HepG2 (cell line): ENCODE results near the gene SRGAP3. TPM values are rescaled to one million over a fixed set of nuclear protein-coding genes. Genes with fewer than 3 reads are reported as not detected.

ENCODE experiments used
- ATAC-seq: fragments of 200-7000 bp; cut with Tn5 transposase; 3 replicates; pipeline ENCODE4 v1.9.1; 2020; ENCODE audit warnings: mild to moderate bottlenecking, moderate library complexity
- BruUV-seq: library from RNA; stranded (reverse); fragments of 400-500 nt; replicated peaks from 2 replicates; lab custom pipeline; 2021; lab: Mats Ljungman, UMichigan
- CTCF ChIA-PET: fragments of 300-600 bp; formaldehyde crosslinking; extraction: SDS; loops from one replicate; lab custom pipeline; 2021; ENCODE audit warnings: low total read pairs, inconsistent platforms, low intra/inter-chr PET ratio; lab: Yijun Ruan, JAX
- POLR2A ChIA-PET: fragments of 350-600 bp; sonication (Branson Sonifier 250); formaldehyde crosslinking; loops from one replicate; lab custom pipeline; 2020; ENCODE audit warnings: antibody characterized with exemption, inconsistent platforms; lab: Yijun Ruan, JAX
- DNase-seq: peaks from one replicate; pipeline ENCODE4 v3.0.0-alpha.2; 2015; ENCODE audit warnings: low spot score
- FAIRE-seq: peaks from 3 replicates; lab custom pipeline; 2011; peaks lifted over from hg19 to GRCh38; lab: Jason Lieb, UNC
- H2AFZ ChIP-seq: one replicate; pipeline ENCODE4 v1.6.1; 2011; ENCODE audit warnings: low read length, inconsistent platforms
- H3K27ac ChIP-seq: fragments of 300-600 bp; 3 replicates; pipeline ENCODE4 v1.8.0; 2011; ENCODE audit warnings: mixed run types, mild to moderate bottlenecking, mixed read lengths, low read length, inconsistent platforms; ENCODE audit not compliant: insufficient read depth; ENCODE audit errors: extremely low read length
- H3K27me3 ChIP-seq, 2 experiments: fragments of 200-600 bp in 1 of 2; 2 replicates in 1 of 2; 3 replicates in 1 of 2; pipeline versions ENCODE4 v1.6.0 to v1.8.0; 2011; ENCODE audit warnings: low read length in 2 of 2, mild to moderate bottlenecking in 2 of 2, moderate library complexity in 2 of 2, inconsistent platforms in 1 of 2; ENCODE audit not compliant: insufficient read depth in 2 of 2, control insufficient read depth in 1 of 2
- H3K36me3 ChIP-seq, 2 experiments: fragments of 200-600 bp in 1 of 2; replicated peaks in 1 of 2; 2 replicates in 1 of 2; 3 replicates in 1 of 2; pipeline versions ENCODE4 v1.5.1 to v1.8.0; 2011; ENCODE audit warnings: low read length in 2 of 2, inconsistent platforms in 1 of 2; ENCODE audit not compliant: insufficient read depth in 2 of 2, control insufficient read depth in 1 of 2
- H3K4me1 ChIP-seq: 2 replicates; pipeline ENCODE4 v1.5.1; 2012; ENCODE audit warnings: low read length, inconsistent platforms; ENCODE audit not compliant: insufficient read depth
- H3K4me2 ChIP-seq: 2 replicates; pipeline ENCODE4 v1.6.0; 2011; ENCODE audit warnings: low read depth, low read length, inconsistent platforms
- H3K4me3 ChIP-seq, 3 experiments: fragments of 200-600 bp in 1 of 3; sonication (generic), shearing (Covaris generic) in 1 of 3; replicated peaks in 1 of 3; 2 replicates each; pipeline ENCODE4 v1.5.1; 2011 to 2016; ENCODE audit warnings: low read length in 3 of 3, inconsistent platforms in 2 of 3, low read depth in 2 of 3, mild to moderate bottlenecking in 2 of 3, control low read depth in 1 of 3, mixed read lengths in 1 of 3; ENCODE audit not compliant: insufficient read depth in 1 of 3
- H3K79me2 ChIP-seq: one replicate; pipeline ENCODE4 v1.6.1; 2011; ENCODE audit warnings: low read length, inconsistent platforms; ENCODE audit not compliant: insufficient read depth
- H3K9ac ChIP-seq: 2 replicates; pipeline ENCODE4 v1.6.0; 2011; ENCODE audit warnings: mild to moderate bottlenecking, low read depth, low read length, inconsistent platforms; ENCODE audit not compliant: insufficient read depth
- H3K9me3 ChIP-seq: 2 replicates; pipeline ENCODE4 v1.5.1; 2012; ENCODE audit warnings: mild to moderate bottlenecking, low read length
- H4K20me1 ChIP-seq: 2 replicates; pipeline ENCODE4 v1.6.0; 2011; ENCODE audit warnings: inconsistent platforms, mild to moderate bottlenecking, low read length, moderate library complexity; ENCODE audit not compliant: insufficient read depth
- GMEB1 ChIP-seq: sonication (generic); formaldehyde crosslinking; IDR thresholded peaks from 2 replicates; pipeline ENCODE4 v1.5.1; 2020; ENCODE audit warnings: missing genetic modification reagents, mild to moderate bottlenecking, borderline replicate concordance
- HMGXB4 ChIP-seq, 2 experiments: sonication (generic) in 1 of 2; formaldehyde crosslinking in 1 of 2; IDR thresholded peaks; 2 replicates each; pipeline versions ENCODE4 v1.4.0 to v1.6.1; 2018 to 2020; ENCODE audit warnings: missing genetic modification reagents in 2 of 2, borderline replicate concordance in 1 of 2, low read depth in 1 of 2, mild to moderate bottlenecking in 1 of 2, missing biosample characterization in 1 of 2
- LRRFIP1 ChIP-seq: sonication (generic); formaldehyde crosslinking; conservative IDR thresholded peaks from 2 replicates; pipeline ENCODE4 v1.4.0; 2020; ENCODE audit warnings: missing genetic modification reagents
- MZF1 ChIP-seq: sonication (generic); formaldehyde crosslinking; IDR thresholded peaks from 2 replicates; pipeline ENCODE4 v1.8.1; 2023; ENCODE audit warnings: mild to moderate bottlenecking, missing genetic modification reagents, borderline replicate concordance
- SAP130 ChIP-seq: IDR thresholded peaks from 2 replicates; pipeline ENCODE4 v1.6.1; 2016; ENCODE audit warnings: low read depth
- STAG1 ChIP-seq: sonication (generic); formaldehyde crosslinking; IDR thresholded peaks from 2 replicates; pipeline ENCODE4 v1.4.0; 2020; ENCODE audit warnings: missing genetic modification reagents
- TAF1 ChIP-seq: sonication (generic); formaldehyde crosslinking; IDR thresholded peaks from 2 replicates; pipeline ENCODE4 v1.4.0; 2020; ENCODE audit warnings: missing genetic modification reagents
- TFDP2 ChIP-seq: sonication (generic); formaldehyde crosslinking; IDR thresholded peaks from 2 replicates; pipeline ENCODE4 v1.4.0; 2020; ENCODE audit warnings: missing genetic modification reagents
- ZFYVE20 ChIP-seq: sonication (generic); formaldehyde crosslinking; IDR thresholded peaks from 2 replicates; pipeline ENCODE4 v1.8.0; 2023; ENCODE audit warnings: low read depth, mild to moderate bottlenecking, moderate library complexity, missing genetic modification reagents, borderline replicate concordance
- ZNF557 ChIP-seq: sonication (generic); formaldehyde crosslinking; IDR thresholded peaks from 2 replicates; pipeline ENCODE4 v1.4.0; 2020; ENCODE audit warnings: missing genetic modification reagents
- ZNF83 ChIP-seq: sonication (generic); formaldehyde crosslinking; IDR thresholded peaks from 2 replicates; pipeline ENCODE4 v1.4.0; 2020; ENCODE audit warnings: missing genetic modification reagents, mild to moderate bottlenecking, borderline replicate concordance
- ZSCAN21 ChIP-seq: sonication (generic); formaldehyde crosslinking; IDR thresholded peaks from 2 replicates; pipeline ENCODE4 v1.8.0; 2022; ENCODE audit warnings: mild to moderate bottlenecking, missing genetic modification reagents, moderate library complexity, borderline replicate concordance
- WGBS: methylation state at CpG from one replicate; pipeline ENCODE4 v1.1.6; 2017; ENCODE audit warnings: low lambda C conversion rate; 5-methylcytosine and 5-hydroxymethylcytosine counted together
- in situ Hi-C: cut with HindIII; loops from 2 replicates; pipeline ENCODE4 v1.10.0; 2017; ENCODE audit warnings: low pct_unique_long_range_greater_than_20kb; ENCODE audit not compliant: extremely low pct_ligation_motif_present
- intact Hi-C: fragments of 100-400 bp; cut with micrococcal nuclease; formaldehyde crosslinking; loops from one replicate; pipeline ENCODE4 v1.10.0; 2022; ENCODE audit not compliant: unreplicated experiment
- polyA plus RNA-seq, 8 experiments: library from polyadenylated mRNA; depleted of rRNA in 3 of 8; stranded (reverse) in 7 of 8; unstranded in 1 of 8; fragments of >200 nt; fragmentation: Illumina TruSeq in 4 of 8; extraction: Trizol in 4 of 8; gene quantifications; 2 replicates each; pipeline versions ENCODE4 v1.2.1 to v1.2.3, GENCODE V29; 2011 to 2016; ENCODE audit warnings: low read depth in 4 of 8, missing spikeins in 1 of 8, mixed read lengths in 1 of 8; ENCODE audit not compliant: insufficient read depth in 1 of 8
- total RNA-seq, 5 experiments: library from RNA; depleted of rRNA; stranded (reverse); fragments of >200 nt; fragmentation: Illumina TruSeq; extraction: Trizol; gene quantifications; 2 replicates each; pipeline ENCODE4 v1.2.3, GENCODE V29; 2016; ENCODE audit warnings: low read depth in 1 of 5

The SRGAP3 gene
- total and polyA plus RNA-seq, 2 of the 13 experiments (the other 11 are each of a cell fraction or from before 2014, with no cell fraction given) = 1.2 to 1.4 TPM

GRCh38 chr3:8987645-8988383 is 261.6 kb downstream of the SRGAP3 start:
- FAIRE-seq = no peak
- DNase-seq = peak; percentile 36
- Histone ChIP-seq H3K4me3 (no peak overlapping the region), H2AFZ (no peak overlapping the region), H3K4me2 (peak overlapping the region; percentile 18; the same call in 1 of the 2 replicates), H3K9me3 (no peaks in the 10 kb centered on the region), H3K27ac (no peak overlapping the region), H3K36me3 (no peaks in the 10 kb centered on the region), H3K79me2 (no peaks in the 10 kb centered on the region), H3K4me1 (peaks cover 18% of the 10 kb centered on the region), H3K9ac (no peak overlapping the region), H3K27me3 (peaks cover 0 to 5% of the 10 kb centered on the region in 2 experiments; a peak in 2 of 5 replicates), H4K20me1 (no peaks in the 10 kb centered on the region)
- 51% methylated on average over 11 of the region's 15 CpGs for WGBS
- CTCF ChIA-PET = interaction anchor here (1.5 to 1.7 kb wide), 2 partner anchors 80 to 314 kb away, joined by 6 to 10 read pairs; no protein-coding TSS in a partner anchor
- peak; percentile 84 for ATAC-seq
- POLR2A ChIA-PET = no interaction called here
- no TSS peak for BruUV-seq
- intact Hi-C loops = loop anchor here (5.0 kb wide), 1 partner anchor 314 kb away; no protein-coding TSS in a partner anchor
- in situ Hi-C loops = no loop called here
- TF ChIP-seq STAG1 (CRISPR knock-in tag) = peak; percentile 62
- no peak for TF ChIP-seq MZF1 (CRISPR knock-in tag)
- TF ChIP-seq ZNF557 (CRISPR knock-in tag) = no peak
- TF ChIP-seq HMGXB4 (CRISPR knock-in tag; IDR thresholded peaks at IDR 0.05; ENCODE audit: borderline replicate concordance in 1 of 2, low read depth in 1 of 2) = 0 out of 4 replicates have a peak, but pooled peaks have one; percentile 26 to 36
- no peak for TF ChIP-seq GMEB1 (CRISPR knock-in tag)
- TF ChIP-seq SAP130 (CRISPR knock-in tag) = 0 out of 2 replicates have a peak, but pooled peaks have one; percentile 16
- TF ChIP-seq ZFYVE20 (CRISPR knock-in tag) = no peak
- TF ChIP-seq LRRFIP1 (CRISPR knock-in tag) = no peak
- TF ChIP-seq TAF1 = no peak
- TF ChIP-seq TFDP2 = no peak
- no peak for TF ChIP-seq ZSCAN21
- no peak for TF ChIP-seq ZNF83 (CRISPR knock-in tag)
